ENCODE results near the gene GPR148.
"Not testable (repeated sequence)": the region's sequence is repeated elsewhere in the genome, so short reads cannot be mapped to it uniquely, and the experiment has no call there.

GPR148 gene, protein sequence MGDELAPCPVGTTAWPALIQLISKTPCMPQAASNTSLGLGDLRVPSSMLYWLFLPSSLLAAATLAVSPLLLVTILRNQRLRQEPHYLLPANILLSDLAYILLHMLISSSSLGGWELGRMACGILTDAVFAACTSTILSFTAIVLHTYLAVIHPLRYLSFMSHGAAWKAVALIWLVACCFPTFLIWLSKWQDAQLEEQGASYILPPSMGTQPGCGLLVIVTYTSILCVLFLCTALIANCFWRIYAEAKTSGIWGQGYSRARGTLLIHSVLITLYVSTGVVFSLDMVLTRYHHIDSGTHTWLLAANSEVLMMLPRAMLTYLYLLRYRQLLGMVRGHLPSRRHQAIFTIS

DNA sequence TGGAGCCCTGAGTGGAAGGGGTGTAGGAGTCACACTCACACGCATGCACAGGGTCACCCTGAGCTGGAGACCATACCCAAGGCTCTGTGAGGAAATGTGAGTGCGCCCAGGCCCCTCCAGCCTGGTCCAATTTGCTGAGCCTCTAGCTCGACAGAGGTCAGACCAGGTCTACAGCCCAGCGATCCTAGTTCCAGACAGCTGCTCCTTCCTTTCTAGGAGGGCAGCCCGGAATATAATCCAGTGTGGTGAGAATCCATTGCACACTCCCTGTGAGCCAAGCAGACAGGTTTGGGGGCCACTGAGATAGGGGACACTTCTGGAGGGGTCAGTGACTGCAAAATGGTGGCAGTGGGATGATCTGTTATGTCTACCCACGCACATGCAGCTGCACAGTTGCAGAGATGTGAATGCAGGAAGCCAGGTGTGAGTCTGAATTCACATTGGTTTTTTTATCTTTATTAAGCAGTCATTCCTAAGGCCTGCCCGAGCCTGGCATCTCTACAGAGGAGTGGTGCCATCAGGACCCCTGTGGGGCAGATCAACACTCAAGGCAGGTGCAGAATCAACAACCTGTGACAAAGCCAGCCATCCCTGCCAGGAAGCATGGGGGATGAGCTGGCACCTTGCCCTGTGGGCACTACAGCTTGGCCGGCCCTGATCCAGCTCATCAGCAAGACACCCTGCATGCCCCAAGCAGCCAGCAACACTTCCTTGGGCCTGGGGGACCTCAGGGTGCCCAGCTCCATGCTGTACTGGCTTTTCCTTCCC lies at the start of gene GPR148:
Gene GPR148, plus strand, starts transcription at position 522 of the 768 bp plus-strand sequence. Its CDS starts 82 bp downstream, at position 604.
- no peak for DNase-seq (ENCODE audit: low read depth in 2 of 2)

DNA sequence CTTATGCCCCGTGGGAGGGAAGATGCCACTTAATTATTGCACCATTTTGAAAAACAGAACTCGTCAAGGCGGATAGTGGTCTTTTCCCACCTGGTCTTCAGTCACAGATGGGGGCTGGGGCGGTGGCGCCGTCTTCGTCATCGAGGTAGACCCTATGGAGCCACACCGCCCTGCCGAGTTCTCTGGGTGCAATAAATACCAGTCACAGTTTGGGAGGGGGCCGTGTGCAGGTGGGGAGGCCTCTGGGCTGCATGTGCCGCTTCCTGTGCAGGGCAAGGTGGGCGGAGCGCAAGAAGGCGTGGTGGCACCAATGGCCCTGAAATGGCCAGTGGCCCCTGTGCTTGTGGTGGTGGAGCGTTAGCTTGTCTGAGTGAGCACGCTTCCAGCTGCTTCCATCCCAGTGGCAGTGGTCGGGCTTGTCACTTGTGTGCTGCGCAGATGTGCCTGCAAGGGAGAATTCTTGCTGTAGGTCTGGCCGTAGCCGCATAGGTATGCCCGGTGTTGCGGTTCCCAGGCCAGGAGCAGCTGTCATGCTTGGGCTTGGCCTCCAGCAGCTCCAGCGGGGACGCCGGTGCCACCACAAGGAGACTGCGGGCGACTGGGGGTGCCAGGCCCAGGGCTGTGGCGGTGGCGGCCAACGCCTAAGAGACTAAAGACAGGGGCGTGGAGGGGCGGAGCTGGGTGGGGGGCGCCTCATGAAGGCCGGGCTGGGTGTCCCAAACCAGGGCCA lies 36.7 kb upstream of the GPR148 start:
- not testable (repeated sequence) for DNase-seq (ENCODE audit: low read depth in 2 of 2)

DNA sequence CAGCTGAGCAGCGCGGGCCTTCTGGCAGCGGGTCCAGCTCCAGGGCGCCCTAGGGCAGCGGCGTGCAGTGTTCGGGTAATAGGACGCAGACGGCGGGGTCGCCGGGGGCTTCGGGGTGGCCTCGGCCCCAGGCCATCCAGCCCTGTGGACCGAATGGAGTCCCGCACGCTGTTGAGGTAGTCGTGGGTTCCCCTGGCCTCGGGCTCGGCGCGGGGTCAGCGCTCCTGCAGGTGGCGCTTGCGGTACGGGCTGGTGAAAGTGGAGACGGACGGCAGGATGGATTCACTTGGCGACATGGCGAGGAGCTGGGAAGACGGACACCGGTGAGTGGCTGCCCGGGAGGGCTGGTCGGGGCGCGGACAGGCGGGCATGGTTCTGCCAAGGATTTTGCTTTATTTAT lies 35.4 kb upstream of the GPR148 start:
- not testable (repeated sequence) for DNase-seq (ENCODE audit: low read depth in 2 of 2)

DNA sequence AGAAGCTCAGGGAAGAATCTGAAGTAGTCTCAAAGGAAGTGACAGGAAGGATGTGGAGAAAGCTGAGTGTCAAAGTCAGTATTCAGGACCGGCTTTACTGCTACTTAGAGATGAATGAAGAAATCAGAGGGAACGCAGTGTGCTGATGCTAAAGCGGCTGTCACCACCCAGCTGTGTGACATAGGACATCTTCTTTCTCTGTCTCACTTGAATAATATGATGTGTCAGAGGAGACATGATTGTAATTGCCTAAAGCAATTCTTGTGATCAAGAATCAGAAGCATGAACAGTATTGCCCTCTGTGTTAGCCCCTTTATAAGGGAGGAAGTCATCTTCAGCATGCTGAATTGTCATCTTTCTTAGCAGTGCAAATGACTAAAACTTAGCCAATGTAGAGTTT lies 25.6 kb upstream of the GPR148 start:
- not testable (repeated sequence) for DNase-seq (ENCODE audit: low read depth in 2 of 2)

DNA sequence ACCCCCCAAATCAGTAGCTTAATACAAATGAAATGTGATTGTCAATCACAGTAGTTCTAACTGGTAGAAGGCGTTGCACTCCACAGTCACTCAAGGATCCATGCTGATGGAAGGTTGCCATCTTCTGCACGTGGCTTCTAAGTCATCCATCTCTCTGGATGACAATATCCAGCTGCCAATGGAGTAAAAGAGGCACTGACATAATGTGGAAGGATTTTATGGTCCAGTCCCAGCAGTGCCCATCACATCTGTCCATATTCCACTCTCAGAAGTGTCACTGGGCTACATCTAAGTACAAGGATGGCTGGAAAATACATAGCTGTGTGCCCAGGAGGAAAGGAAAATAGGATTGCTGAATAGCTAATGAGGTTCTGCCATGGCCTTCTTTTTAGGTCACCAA lies 14.1 kb upstream of the GPR148 start:
- not testable (repeated sequence) for DNase-seq (ENCODE audit: low read depth in 2 of 2)

DNA sequence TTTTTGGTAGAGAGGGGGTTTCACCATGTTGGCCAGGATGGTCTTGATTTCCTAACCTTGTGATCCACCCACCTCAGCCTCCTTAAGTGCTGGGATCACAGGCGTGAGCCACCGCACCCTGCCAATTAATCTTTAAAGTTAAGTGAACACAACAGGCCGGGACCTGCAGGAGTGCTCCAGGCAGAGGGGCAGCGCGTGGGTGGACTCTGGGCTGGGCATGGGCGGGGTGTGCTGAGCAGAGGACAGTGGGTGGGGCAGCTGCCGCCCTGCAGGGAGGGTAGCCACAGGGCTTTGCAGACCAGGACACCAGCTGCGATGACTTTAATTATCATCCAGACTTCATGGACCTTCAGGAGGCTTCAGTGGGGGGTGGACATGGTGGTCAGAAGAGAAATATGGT lies 8.8 kb upstream of the GPR148 start:
- DNase-seq (ENCODE audit: low read depth in 2 of 2), result no peak

DNA sequence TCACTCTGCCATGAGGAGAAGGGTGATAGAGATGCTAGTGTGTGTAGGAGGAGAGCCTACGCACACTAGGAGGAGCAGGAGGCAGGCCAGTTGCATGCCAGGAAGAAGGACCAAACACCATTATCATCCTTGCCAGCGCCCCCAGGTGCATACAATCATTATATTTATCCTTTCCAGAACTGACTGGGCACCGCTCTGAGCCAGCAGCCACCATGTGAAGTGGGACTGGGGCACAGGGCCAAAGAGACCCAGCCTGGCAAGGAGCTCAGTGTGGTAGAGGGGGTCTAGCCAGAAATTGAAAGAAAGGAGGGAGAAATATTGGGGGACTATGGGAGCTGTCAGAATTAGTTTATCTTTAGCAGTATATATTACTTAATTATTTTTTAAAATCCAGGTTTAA lies 8.3 kb upstream of the GPR148 start:
- no peak for DNase-seq (ENCODE audit: low read depth in 2 of 2)

DNA sequence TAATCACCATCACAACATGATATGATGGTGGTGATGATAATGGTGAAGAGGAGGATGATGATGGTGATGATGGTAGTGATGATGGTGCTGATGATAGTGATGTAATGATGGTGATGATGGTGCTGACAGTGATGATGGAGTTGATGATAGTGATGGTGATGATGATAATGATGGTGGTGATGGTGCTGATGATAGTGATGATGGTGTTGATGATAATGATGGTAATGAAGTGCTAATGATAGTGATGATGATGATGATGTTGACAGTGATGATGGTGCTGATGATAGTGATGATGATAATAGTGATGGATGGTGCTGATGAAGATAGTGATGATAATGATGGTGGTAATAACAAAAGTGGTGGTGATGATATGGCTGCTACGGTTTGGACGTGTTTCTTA lies 4.4 kb upstream of the GPR148 start:
- no peak for DNase-seq (ENCODE audit: low read depth in 2 of 2)

DNA sequence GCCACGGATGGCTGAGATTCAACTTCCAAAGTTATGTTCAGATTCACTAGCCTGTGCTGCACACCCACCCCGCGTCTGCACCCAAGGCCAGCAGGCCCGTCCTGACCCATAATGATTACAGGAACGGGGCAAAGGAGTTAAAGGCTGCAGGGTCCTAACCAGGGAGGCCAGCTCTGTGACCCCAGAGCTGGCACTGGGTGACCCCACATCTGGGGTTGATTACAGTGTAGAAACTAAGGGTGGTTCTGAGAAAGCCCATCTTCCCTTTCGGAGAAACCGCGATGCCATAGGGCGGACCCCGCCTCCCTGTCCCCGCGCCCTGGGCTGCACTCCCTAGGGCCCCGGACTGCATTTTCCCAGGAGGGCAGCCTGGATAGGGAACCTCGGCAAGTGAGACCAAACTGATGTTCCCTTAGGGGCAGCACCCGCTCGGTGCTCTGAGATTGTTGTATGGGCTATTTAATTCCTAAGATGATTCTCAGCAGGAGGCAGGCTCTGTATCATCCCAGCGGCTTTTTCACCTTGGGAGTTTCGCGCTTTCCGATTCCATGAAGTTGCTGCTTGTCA lies 2.2 kb upstream of the GPR148 start:
- no peak for DNase-seq (ENCODE audit: low read depth in 2 of 2)

DNA sequence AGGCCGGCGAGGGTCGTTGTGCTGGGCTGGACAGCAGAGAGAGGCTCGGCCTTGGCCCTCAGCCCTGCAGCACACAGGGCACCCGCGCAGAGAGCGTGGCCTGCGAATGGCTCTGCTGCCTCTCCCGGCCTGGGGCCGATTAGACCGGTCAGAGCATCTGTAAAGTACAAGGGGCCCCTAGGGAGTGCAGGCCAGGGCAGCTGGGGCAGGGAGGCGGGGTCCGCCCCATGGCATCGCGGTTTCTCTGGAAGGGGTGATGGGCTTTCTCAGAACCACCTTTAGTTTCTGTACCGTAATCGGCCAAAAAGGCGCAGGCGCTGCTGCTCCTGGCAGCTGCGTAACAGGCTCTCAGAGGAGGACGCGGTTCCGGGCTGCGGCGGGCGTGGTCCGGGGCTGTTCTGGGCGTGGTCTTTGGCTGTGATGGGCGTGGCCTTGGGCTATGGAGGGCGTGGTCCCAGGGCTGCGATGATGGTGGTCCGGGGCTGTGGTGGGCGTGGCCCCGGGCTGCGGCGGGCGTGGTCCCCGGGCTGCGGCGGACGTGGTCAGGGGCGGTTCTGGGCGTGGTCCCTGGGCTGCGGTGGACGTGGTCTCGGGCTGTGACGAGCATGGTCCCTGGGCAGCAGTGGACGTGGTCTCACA lies 1.5 kb upstream of the GPR148 start:
- peak; percentile 70 to 78 for DNase-seq (ENCODE audit: low read depth in 2 of 2)

DNA sequence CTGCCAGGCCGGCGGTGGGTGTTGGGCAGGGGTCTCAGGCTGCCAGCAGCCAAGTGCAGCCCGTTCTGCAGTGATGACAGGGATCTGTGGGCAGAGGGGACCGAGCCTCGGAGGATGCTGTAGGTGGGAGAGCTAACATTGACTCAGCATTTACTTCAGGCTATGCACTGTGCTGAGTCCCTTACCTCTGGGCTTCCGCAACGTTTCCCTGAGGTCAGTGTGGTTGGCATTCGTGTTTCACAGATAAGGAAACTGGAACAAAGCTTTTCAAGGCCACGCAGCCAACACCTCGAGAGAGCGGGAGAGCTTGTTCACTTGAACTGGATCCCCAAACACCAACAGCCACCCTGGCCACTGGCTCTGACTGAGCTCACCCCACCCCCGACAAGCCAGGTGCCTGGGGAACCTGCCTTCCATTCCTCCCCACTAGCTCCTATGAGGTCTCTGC lies 839 bp upstream of the GPR148 start:
- peak in 1 of 2 donors; percentile 15 for DNase-seq (ENCODE audit: low read depth in 2 of 2)

DNA sequence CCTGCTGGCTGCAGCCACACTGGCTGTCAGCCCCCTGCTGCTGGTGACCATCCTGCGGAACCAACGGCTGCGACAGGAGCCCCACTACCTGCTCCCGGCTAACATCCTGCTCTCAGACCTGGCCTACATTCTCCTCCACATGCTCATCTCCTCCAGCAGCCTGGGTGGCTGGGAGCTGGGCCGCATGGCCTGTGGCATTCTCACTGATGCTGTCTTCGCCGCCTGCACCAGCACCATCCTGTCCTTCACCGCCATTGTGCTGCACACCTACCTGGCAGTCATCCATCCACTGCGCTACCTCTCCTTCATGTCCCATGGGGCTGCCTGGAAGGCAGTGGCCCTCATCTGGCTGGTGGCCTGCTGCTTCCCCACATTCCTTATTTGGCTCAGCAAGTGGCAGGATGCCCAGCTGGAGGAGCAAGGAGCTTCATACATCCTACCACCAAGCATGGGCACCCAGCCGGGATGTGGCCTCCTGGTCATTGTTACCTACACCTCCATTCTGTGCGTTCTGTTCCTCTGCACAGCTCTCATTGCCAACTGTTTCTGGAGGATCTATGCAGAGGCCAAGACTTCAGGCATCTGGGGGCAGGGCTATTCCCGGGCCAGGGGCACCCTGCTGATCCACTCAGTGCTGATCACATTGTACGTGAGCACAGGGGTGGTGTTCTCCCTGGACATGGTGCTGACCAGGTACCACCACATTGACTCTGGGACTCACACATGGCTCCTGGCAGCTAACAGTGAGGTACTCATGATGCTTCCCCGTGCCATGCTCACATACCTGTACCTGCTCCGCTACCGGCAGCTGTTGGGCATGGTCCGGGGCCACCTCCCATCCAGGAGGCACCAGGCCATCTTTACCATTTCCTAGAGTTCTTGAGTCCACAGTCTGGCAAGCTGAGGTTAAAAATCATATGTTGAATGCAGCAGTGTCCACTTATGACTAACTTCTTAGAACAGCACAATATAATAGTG lies 741 bp downstream of the GPR148 start:
- no peak for DNase-seq (ENCODE audit: low read depth in 2 of 2)

DNA sequence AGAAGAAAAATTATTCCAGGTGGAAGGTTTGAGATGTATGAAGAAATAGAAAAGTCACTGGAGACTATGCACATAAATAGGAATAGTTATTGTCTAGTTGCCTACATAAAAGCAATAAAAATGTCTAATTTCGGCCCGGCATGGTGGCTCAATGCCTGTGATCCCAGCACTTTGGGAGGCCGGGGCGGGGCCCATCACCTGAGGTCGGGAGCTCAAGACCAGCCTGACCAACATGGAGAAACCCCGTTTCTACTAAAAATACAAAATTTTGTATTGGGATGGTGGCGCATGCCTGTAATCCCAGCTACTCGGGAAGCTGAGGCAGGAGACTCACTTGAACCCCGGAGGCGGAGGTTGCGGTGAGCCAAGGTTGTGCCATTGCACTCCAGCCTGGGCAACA lies 3.4 kb downstream of the GPR148 start:
- not testable (repeated sequence) for DNase-seq (ENCODE audit: low read depth in 2 of 2)

DNA sequence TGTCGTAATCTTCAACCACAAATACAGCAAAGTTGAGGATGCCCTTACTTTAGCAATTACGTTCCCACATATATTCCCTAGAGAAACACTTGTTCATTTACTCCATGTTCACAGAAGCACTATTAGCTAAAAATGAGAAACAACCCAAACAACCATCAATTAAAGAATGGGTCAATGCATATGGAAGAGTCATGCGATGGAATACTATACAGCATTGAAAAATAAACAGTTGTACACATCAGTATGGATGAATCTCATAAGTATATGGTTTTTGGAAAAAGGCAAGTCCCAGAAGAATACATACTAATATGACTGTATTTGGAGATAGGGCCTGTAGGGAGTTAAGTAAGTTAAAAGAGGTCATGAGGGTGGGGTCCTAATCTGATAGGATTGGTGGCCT lies 6.3 kb downstream of the GPR148 start:
- DNase-seq (ENCODE audit: low read depth in 2 of 2), result no peak

DNA sequence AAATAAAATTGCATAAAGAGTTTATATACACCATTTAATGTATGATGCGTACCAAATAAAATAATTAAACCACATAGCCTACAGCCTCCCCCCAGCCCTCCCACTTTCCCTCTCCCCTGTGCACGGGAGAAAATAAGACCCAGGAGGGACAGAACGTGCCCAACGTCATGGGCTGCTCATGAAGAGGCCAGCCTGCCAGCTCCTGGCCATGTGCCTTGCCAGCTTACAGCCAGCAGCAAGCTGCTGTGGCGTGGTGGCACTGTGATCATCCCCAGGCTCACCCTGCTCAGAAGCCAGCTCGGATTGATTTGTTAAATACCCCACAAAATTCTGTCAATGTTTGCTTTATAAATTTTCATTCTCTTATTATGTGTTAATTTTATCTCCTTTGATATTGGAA lies 7.6 kb downstream of the GPR148 start:
- DNase-seq (ENCODE audit: low read depth in 2 of 2), result no peak

DNA sequence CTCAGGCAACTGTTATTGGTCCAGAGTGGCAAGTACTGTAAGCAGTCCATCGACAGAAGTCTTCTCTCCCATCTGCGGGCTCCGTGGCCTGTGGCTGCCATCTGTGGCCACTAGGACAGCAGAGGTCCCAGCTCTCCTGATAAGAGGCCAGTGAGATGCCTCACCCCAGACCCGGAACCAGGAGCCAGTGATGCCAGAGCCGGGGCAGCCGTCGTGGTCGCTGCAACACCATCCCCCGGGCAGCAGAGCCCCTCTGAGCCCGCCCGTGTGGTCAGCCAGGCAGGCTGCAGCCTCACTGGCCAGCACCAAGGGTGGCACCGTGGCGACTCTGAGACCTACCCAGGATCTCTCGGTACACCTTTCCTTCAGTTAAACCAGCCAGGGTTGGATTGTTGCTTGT lies 8.7 kb downstream of the GPR148 start:
- DNase-seq (ENCODE audit: low read depth in 2 of 2), result no peak

DNA sequence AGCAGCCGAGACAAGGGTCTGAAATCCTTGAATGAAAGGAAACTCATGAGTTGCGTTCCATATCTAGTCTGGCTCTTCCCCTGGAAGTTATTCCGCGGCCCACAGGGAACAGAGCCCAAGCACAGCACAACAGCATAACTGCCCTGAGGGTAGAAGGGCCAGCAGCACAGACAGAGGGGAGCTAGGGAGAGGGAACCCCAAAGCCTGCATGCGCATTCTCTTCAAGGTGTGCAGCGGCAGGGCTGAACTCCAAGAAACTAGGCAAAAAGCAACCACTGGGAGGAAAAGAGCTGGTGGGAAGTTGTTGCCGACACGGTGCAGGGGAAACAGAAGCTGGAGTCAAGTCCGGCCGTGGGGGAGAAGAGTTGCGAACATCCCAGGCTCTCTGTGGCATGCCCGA lies 11.8 kb downstream of the GPR148 start:
- no peak for DNase-seq (ENCODE audit: low read depth in 2 of 2)

DNA sequence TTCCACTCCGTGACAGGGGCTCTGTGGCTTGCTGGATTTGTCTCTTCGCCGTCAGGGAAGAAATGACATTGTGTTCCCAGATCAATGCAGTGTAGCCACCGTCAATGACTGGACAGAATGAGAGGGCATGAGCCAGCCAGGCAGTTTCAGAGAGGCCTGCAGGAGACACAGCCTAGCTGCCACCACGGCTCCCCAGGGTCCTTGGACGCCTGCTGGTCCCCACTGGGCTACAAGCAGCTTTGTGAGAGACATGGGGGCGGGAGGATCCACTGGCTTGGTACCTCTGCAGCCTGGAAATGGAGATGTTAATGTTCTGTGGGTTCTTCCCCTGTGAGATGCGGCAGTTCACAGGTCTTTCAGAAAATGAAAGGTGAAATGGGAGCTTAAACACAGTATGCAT lies 14.4 kb downstream of the GPR148 start:
- no peak for DNase-seq (ENCODE audit: low read depth in 2 of 2)

DNA sequence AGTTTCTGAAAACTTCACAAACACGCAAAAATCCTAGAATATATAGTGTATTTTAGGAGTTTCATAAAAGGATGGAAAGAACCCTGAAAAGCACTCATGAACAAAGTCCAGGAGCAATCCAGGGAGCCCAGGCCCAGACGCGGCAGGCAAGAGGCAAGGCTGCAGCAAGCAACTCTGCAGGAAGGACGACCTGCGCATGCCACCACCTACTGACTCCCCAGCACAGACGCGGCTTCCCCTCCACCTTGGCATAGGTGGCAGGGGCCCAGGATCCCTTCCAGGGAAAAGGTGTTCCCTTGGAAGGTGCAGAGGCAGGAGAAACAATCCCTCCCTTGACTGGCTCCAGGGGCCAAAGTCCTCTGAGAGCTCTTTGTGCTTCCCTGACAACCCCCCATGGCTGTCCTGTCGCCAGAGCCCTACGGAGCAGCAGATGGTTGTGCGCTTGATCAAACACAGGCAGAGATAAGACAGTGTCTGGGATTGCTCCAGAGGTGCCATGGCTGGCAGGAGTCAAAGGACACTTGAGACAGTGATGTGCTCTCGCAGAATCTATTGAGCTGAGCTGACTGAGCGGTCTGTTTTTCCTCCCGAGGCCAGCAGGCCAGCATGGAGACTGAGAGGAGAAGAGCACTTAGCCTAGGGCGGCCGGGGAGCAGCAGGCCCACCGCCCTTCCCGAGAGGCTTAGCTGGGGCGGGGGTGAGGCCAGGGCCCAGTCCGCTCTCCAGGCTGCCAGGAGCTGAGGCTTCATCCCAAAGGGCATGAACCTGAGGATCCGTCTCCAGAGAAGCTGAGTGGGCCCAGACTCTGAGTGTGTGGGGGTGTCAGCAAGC lies 15.6 kb downstream of the GPR148 start:
- no peak for DNase-seq (ENCODE audit: low read depth in 2 of 2)

DNA sequence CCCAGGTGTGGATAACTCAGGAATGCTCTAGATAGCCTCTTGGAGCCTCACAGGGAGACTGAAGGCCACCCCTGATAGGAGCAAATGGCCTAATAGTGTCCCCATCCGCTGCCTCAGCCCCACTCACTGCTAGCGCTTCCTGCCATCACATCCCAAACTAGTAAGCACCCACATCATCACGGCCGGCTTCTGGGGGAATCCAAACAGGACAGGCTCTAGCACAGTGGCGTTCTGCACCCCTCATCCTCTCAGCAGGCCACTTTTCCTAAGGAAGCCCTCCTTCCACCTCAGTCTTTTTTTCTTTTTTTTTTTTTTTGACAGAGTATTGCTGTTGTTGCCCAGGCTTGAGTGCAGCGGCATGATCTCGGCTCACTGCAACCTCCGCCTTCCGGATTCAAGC lies 20.2 kb downstream of the GPR148 start:
- no peak for DNase-seq (ENCODE audit: low read depth in 2 of 2)
